GM21367 (cell line): Measurements from ENCODE around the gene DSE.
A peak's percentile ranks its signal among the peaks of the same experiment; 100 is the strongest.

ENCODE experiments used
- ATAC-seq: cut with Tn5 transposase; IDR thresholded peaks from one replicate; pipeline ENCODE4 v1.9.1; 2021; ENCODE audit not compliant: unreplicated experiment

DSE gene

DNA sequence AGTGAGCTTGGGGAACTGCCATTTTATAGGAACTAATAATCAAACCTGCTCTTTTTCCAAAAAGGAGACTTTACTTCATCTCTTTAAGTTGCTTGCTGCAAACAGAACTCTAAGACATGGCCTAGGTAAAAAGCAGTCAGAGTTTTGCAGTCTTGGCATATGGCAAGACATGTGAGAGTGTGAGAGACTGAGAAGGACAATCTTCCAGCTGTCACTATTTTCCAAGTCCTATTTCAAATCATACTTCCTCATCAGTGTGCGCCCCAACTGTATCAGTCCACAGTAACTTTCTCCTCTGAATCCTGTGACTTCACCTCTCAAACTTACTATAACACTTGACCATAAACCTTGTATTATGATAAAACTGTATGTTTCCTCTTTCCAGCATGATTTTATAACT is 100.8 kb downstream of the DSE start:
- ATAC-seq: no peak

DNA sequence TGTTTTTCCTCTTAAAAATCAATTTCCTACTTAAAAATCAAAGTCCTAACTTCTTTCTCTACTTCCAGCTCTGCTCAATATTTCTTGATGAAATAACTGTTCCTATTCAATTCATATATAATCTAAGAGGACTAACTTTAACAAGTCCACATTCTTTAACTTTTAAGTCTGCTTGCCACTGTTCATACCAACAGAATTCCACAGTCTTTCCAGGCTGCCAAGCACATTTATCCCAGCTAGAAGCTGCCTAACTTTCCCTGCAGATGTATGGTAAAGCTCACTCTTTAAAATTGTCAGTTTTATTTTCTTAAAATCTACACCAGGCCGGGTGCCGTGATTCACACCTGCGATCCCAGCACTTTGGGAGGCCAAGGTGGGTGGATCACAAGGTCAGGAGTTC is 102.0 kb downstream of the DSE start:
- no peak for ATAC-seq

- no peak for ATAC-seq
Measured at GRCh38 chr6:116475141-116475540, 104.4 kb downstream of the DSE start.

GRCh38 chr6:116476002-116476678 is 105.4 kb downstream of the DSE start:
- peak; percentile 100 for ATAC-seq

GRCh38 chr6:116482780-116483179 is 112.0 kb downstream of the DSE start:
- ATAC-seq: no peak

DNA sequence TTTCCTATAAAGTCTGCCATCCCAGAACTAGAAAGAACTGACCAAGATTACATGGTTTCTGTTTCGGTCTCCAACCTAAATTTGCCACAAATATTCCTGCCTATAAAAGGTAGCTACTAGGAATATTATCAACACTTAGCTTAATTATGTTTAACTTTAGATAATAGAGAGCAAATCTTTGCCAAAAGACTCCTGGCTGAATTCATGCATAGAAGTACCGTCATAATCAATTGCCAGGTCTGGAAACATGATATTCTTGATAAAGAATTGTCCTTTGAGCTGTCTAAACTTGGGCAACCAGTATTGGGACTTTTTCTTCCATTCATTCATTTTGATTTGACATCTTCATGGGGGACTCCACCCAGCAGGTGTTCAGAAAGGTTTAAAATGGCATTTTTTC is 112.9 kb downstream of the DSE start:
- ATAC-seq: no peak

DNA sequence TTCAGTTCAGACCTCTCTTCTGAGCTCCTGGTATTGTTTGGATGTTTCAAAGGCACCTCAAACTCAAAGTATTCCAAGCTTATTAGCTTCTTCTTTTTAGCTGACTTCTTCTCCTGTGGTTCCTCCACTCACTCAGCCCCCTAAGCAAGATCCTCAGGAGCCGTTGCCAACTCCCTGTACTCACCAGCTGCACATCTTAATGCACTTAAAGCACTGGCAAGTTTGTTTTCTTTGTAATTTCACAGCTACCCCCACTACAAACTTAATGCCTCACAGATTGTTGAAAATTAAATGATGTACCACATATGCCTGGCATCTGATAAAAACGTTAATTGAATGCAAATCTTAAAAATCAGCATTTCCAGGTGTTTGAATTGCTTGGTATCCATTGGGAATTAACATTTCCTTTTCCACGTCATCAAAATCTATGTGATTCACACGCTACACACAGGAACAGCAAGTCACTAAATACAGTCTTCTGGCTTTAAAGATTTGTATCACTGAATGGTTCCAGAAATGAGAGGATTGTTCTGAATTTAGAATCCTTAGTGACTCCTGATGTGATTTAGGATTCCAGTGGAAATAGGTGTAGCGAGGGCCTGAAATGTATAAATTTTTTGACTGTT is 114.9 kb downstream of the DSE start:
- no peak for ATAC-seq

DNA sequence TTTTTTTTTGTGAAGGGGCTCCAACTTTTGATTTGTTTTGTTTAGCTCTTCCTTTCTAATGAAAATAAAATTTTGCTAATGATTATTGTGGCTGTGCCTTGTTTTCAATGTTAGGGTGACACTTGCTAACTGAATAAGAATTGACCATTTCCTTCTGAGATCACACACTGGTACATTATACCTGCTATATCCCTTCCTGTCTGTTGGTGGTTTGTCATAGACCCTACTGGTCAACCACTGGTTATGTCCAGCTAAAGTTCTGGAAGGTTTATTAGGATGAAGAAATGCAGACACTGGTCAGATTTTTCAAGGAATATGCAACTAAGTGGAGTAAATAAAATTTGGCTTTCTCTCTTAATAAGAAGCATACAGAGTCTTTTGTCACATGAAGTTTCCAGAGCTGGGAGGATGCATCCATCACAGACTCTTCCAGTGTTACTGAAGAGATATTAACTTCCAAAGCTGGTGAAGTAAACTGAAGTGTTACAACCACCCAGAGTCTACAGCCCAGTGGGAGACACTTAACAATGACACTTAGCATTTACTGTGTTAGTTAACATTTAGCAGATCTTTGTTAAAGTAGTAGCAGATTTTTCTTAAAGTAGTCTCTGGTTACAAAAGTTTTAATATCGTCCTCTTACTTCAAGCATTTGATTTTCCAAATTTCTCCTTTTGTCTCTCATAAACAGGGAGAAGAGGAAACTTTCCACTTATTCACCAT is 121.0 kb downstream of the DSE start:
- no peak for ATAC-seq

DNA sequence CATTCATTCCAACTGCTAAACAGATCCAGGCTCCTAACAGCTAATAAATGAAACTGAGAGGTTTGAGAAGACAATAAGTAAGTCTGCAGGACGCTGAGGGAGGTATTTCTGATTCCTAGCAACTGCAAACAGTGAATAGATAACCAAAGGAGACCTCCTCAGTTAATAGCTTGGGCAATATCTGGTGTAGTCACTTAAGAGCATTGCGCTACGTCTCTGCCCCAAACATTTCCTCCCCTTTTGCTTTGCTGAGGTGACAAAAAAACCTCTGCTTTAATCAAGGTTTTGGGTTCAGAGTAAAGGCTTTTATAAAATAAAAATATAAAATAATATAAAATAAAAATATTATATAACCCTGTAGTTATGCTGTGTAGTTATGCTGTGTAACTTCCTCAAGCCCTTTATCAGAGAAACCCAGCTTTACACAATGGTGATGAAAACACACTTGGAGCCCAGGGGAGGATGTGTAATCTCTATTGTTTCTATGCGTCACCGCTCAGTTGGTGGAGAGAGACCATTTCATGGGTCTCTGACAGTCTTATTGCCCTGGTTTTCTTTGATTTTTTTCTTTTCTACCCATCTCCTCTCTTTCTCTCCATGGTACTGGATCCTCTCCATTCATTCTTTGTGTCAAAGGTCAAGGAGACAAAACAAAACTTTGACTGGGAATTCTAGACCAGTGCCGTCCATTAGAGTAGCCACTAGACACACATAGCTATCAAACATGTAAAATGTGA is 121.8 kb downstream of the DSE start:
- no peak for ATAC-seq
